Chondrocyte (in vitro differentiated cells): ENCODE data around the gene NBAS. TPM values are rescaled to one million over a fixed set of nuclear protein-coding genes. Genes with fewer than 3 reads are reported as not detected.

Source experiments
- DNase-seq: peaks from one replicate; pipeline ENCODE4 v3.0.0; 2021; ENCODE audit warnings: mixed read lengths, low spot score
- H3K27ac Mint-ChIP-seq: one replicate; pipeline ENCODE4 v1.8.0; 2021; ENCODE audit warnings: mild to moderate bottlenecking, moderate library complexity, mixed read lengths; ENCODE audit not compliant: unreplicated experiment
- H3K27me3 Mint-ChIP-seq: 2 replicates; pipeline ENCODE4 v1.8.0; 2021; ENCODE audit warnings: low read depth, mixed read lengths
- H3K36me3 Mint-ChIP-seq: 2 replicates; pipeline ENCODE4 v1.8.0; 2021; ENCODE audit warnings: low read depth, mixed read lengths
- H3K4me1 Mint-ChIP-seq: 2 replicates; pipeline ENCODE4 v1.8.0; 2021; ENCODE audit warnings: low read depth, mild to moderate bottlenecking, mixed read lengths
- H3K4me3 Mint-ChIP-seq: one replicate; pipeline ENCODE4 v1.8.0; 2021; ENCODE audit warnings: mild to moderate bottlenecking, moderate library complexity, mixed read lengths; ENCODE audit not compliant: unreplicated experiment
- H3K9me3 Mint-ChIP-seq: 2 replicates; pipeline ENCODE4 v1.8.0; 2021; ENCODE audit warnings: low read depth, mixed read lengths
- CTCF ChIP-seq: fragments of 200-600 bp; sonication (generic); IDR thresholded peaks from 2 replicates; pipeline ENCODE4 v1.5.0; 2021; ENCODE audit warnings: antibody characterized with exemption, mild to moderate bottlenecking, moderate library complexity
- long read RNA-seq: library from polyadenylated mRNA; stranded (forward); transcript quantifications from one replicate; pipeline ENCODE4 v2.0.0, GENCODE V29; 2021
- total RNA-seq: library from RNA; stranded (reverse); gene quantifications from 3 replicates; pipeline ENCODE4 v1.2.1, GENCODE V29; 2021

The NBAS gene
- total RNA-seq = 42.6 to 66.5 TPM (median 47.6 TPM) in 3 replicates
- long read RNA-seq, full-length matches to known transcripts = 11 of 28 reads
- long read RNA-seq, partial matches to known transcripts = 9 of 28 reads
- long read RNA-seq, other reads (novel, unspliced or antisense) = 8 of 28 reads

- DNase-seq = no peak
- peak within 1 kb of the TSS; percentile 96 for H3K4me3 Mint-ChIP-seq
- peaks cover 8% of the 10 kb centered on the region for H3K27me3 Mint-ChIP-seq
- no peaks in the 10 kb centered on the region for H3K36me3 Mint-ChIP-seq
- no peak for TF ChIP-seq CTCF
- peaks cover 26% of the 10 kb centered on the region for H3K4me1 Mint-ChIP-seq
- H3K9me3 Mint-ChIP-seq = no peaks in the 10 kb centered on the region
- peak within 1 kb of the TSS; percentile 99 for H3K27ac Mint-ChIP-seq
Measured at GRCh38 chr2:15560988-15561573, at the start of gene NBAS. Gene NBAS, minus strand, starts transcription at chr2:15561334. Its CDS starts 30 bp downstream, at chr2:15561304.

- no peak for TF ChIP-seq CTCF
- H3K4me1 Mint-ChIP-seq = no peaks in the 10 kb centered on the region
- H3K27ac Mint-ChIP-seq = no peak overlapping the region
- H3K27me3 Mint-ChIP-seq = no peaks in the 10 kb centered on the region
- no peak for DNase-seq
- peaks cover 27% of the 10 kb centered on the region for H3K36me3 Mint-ChIP-seq
- H3K4me3 Mint-ChIP-seq = no peak overlapping the region
- no peaks in the 10 kb centered on the region for H3K9me3 Mint-ChIP-seq
Measured at GRCh38 chr2:15610430-15610952, 49.4 kb upstream of the NBAS start.

- peaks cover 30% of the 10 kb centered on the region for H3K36me3 Mint-ChIP-seq
- no peaks in the 10 kb centered on the region for H3K9me3 Mint-ChIP-seq
- no peaks in the 10 kb centered on the region for H3K27me3 Mint-ChIP-seq
- no peak for TF ChIP-seq CTCF
- no peak overlapping the region for H3K4me3 Mint-ChIP-seq
- no peaks in the 10 kb centered on the region for H3K4me1 Mint-ChIP-seq
- no peak for DNase-seq
- no peak overlapping the region for H3K27ac Mint-ChIP-seq
Measured at GRCh38 chr2:15609341-15610042, 48.4 kb upstream of the NBAS start.

- Mint-ChIP-seq H3K9me3 (no peaks in the 10 kb centered on the region), H3K36me3 (peaks cover 31% of the 10 kb centered on the region), H3K27ac (no peak overlapping the region), H3K4me1 (no peaks in the 10 kb centered on the region), H3K27me3 (no peaks in the 10 kb centered on the region), H3K4me3 (no peak overlapping the region)
- DNase-seq = no peak
- TF ChIP-seq CTCF = no peak
Measured at GRCh38 chr2:15608392-15608761, 47.2 kb upstream of the NBAS start.

GRCh38 chr2:15607709-15608391, 46.7 kb upstream of the NBAS start:
- no peak overlapping the region for H3K27ac Mint-ChIP-seq
- no peaks in the 10 kb centered on the region for H3K27me3 Mint-ChIP-seq
- peaks cover 32% of the 10 kb centered on the region for H3K36me3 Mint-ChIP-seq
- no peak overlapping the region for H3K4me3 Mint-ChIP-seq
- H3K4me1 Mint-ChIP-seq = no peaks in the 10 kb centered on the region
- no peak for DNase-seq
- no peaks in the 10 kb centered on the region for H3K9me3 Mint-ChIP-seq
- TF ChIP-seq CTCF = no peak
